Measurements from ENCODE around the gene CAMK2N1.

- TF ChIP-seq, protein P1, sequence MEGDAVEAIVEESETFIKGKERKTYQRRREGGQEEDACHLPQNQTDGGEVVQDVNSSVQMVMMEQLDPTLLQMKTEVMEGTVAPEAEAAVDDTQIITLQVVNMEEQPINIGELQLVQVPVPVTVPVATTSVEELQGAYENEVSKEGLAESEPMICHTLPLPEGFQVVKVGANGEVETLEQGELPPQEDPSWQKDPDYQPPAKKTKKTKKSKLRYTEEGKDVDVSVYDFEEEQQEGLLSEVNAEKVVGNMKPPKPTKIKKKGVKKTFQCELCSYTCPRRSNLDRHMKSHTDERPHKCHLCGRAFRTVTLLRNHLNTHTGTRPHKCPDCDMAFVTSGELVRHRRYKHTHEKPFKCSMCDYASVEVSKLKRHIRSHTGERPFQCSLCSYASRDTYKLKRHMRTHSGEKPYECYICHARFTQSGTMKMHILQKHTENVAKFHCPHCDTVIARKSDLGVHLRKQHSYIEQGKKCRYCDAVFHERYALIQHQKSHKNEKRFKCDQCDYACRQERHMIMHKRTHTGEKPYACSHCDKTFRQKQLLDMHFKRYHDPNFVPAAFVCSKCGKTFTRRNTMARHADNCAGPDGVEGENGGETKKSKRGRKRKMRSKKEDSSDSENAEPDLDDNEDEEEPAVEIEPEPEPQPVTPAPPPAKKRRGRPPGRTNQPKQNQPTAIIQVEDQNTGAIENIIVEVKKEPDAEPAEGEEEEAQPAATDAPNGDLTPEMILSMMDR (IDR thresholded peaks at IDR 0.05) = no peak
- no peak for TF ChIP-seq POLR2A (IDR thresholded peaks at IDR 0.05)
Measured at GRCh38 chr1:20465187-20465586, 20.8 kb downstream of the CAMK2N1 start.
